Astrocyte of the hippocampus (primary cell): ENCODE results near the gene ZNF316.
A peak's percentile ranks its signal among the peaks of the same experiment; 100 is the strongest.
"Not testable (repeated sequence)": the region's sequence is repeated elsewhere in the genome, so short reads cannot be mapped to it uniquely, and the experiment has no call there.

Experiments used
- DNase-seq: peaks from one replicate; pipeline ENCODE4 v3.0.0; 2011; ENCODE audit warnings: low read depth, low spot score

Gene ZNF316

DNA sequence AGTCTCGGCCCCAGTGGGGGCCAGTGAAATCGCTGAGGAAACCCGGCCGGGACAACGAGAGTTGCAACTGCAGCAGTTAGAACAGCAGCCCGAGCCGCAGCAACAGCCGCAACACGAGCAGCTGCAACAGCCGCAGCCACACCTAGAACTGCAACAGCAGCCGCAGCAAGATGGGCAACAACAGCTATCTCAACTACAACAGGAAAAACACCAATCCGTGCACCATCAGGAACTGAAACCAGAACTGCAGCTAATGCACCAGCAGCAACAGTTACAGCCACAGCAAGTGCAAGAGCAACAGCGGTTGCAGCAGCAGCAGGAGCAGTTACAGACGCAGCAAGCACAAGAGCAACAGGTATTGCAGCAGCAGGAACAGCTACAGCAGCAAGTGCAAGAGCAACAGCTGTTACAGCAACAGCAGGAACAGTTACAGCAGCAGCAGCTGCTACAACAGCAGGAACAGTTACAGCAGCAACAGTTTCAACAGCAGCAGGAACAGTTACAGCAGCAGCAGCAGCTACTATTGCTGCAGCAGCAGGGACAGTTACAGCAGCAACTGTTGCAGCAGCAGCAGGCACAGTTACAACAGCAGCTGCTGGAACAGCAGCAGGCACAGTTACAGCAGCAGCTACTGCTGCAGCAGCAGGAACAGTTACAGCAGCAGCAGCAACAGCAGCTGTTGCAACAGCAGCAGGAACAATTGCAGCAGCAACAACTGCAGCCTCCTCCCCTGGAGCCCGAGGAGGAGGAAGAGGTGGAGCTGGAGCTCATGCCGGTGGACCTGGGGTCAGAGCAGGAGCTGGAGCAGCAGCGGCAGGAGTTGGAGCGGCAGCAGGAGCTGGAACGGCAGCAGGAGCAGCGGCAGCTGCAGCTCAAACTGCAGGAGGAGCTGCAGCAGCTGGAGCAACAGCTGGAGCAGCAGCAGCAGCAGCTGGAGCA, 15.7 kb upstream of the ZNF316 start:
- DNase-seq: no peak

- no peak for DNase-seq
Measured at GRCh38 chr7:6622134-6622710, 14.9 kb upstream of the ZNF316 start.

- DNase-seq: no peak
Measured at GRCh38 chr7:6623589-6624245, 13.4 kb upstream of the ZNF316 start.

GRCh38 chr7:6624246-6624611, 12.9 kb upstream of the ZNF316 start:
- no peak for DNase-seq

- no peak for DNase-seq
Measured at GRCh38 chr7:6628045-6628444, 9.1 kb upstream of the ZNF316 start.

DNA sequence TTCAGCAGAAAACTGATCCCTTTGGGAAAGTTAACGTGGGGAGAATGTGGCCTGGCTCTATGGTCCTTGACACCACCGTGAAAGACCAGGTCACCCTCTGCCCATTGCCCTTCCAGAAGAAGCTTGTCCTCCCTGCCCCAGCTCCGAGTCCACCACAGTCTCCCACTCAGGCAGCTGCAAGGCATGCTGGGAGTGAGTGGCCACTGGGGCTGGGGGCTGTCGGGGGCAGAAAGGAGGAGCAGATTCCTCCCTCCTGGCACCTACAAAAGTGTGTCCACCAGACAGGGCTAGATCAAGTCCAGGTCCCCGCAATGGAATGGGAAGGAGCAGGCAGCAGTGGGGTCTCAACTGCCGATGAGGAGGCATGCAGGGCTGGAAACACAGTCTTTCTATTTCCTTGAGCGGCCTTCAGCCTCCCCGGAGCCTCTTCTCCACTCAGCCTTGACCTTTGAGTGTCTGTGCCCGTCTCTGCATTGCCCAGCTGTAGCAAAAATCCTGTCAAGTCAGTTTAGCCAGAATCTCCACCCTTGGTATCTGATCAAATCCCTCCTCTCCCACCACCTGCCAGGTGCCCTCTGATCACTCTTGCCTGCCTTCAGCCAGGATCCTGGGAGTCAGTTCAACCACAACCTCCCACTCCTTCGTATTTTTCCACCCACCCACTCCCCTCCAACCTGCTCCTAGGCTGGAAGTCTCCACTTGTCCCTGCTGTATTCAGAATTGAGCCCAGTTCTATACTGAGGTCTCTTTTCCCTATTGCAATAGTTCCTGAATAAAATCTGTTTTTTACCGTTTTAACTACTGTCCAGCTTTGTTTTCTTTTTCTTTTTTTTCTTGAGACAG, 6.9 kb upstream of the ZNF316 start:
- DNase-seq: no peak

- no peak for DNase-seq
Measured at GRCh38 chr7:6631605-6632004, 5.5 kb upstream of the ZNF316 start.

DNA sequence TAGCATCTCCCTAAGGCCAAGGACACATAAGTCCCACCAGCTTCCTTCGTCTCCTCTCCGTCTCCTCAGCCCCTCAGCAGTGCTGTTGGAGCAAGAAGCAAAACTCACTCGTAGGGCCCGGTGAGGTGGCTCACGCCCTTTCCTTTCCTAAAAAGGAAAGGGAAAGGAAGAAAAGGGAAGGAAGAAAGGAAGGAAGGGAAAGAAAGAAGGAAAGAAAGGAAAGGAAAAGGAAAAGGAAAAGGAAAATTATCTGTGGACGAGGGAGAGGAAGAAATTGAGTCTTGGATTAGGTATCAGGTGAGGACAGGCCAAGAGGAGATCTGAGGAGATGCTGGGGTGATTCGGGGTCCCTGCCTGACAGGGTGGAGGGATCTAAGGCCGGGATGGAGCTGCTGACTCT, 3.1 kb upstream of the ZNF316 start:
- DNase-seq: no peak

- DNase-seq: not testable (repeated sequence)
Measured at GRCh38 chr7:6634971-6635370, 2.1 kb upstream of the ZNF316 start.

- DNase-seq: peak; percentile 61
Measured at GRCh38 chr7:6637544-6638229, 569 bp downstream of the ZNF316 start.

DNA sequence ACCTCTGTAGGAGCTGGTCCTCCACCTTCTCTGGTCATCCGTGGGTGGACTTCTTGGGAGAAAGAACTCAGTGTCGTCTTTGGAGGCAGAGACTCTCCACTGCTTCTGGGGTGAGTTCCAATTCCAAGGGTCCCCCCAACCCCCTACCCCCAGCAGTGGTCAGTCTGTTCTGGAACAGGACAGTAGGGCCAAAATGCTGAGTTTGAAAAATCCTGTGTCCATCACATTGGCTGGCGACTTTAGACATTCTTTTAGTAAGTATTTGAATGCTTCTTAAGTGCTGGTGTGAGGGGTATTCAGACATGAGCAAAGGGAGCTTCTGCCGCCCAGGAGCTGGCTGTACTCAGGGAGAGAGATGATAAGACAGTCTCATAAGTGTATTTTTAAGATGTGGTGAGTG, 1.9 kb downstream of the ZNF316 start:
- DNase-seq: no peak

- no peak for DNase-seq
Measured at GRCh38 chr7:6639627-6640026, 2.5 kb downstream of the ZNF316 start.

- peak; percentile 16 for DNase-seq
Measured at GRCh38 chr7:6640246-6640721, 3.2 kb downstream of the ZNF316 start.

DNA sequence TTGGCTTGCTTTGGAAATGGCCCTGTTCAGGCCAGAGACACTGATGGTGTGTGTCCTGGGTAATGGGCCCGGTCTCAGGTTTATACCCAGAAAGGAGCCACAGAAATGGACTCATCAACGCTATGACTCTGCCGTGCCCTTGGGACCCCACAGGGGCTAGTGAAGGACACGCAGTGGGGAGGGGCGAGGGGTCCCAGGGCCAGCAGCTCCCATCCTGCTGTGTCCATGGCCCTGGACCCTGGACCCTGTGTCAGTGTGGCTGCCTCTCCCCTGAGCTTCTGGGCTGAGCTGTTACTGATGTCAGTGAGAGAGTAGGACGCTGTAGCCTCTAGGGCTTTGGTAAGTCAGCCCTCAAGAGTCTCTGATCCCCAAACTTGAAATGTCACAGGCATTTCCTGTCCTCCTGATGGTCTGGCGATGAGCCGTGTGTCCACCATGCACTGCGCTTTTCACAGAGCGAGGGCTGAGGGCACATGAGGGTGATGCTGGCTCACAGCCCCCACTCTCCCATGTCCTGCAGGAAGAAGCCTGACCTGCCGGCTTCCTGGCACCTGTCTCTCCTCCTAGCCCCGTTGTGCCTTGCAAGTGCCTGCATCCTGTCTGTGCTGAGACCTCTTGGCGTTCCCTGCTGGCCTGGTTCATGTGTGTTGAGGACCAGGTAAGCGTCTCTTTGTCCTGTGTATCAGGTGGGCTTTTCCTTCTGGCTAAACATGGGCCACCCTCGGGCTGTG, 4.4 kb downstream of the ZNF316 start:
- DNase-seq: no peak

DNA sequence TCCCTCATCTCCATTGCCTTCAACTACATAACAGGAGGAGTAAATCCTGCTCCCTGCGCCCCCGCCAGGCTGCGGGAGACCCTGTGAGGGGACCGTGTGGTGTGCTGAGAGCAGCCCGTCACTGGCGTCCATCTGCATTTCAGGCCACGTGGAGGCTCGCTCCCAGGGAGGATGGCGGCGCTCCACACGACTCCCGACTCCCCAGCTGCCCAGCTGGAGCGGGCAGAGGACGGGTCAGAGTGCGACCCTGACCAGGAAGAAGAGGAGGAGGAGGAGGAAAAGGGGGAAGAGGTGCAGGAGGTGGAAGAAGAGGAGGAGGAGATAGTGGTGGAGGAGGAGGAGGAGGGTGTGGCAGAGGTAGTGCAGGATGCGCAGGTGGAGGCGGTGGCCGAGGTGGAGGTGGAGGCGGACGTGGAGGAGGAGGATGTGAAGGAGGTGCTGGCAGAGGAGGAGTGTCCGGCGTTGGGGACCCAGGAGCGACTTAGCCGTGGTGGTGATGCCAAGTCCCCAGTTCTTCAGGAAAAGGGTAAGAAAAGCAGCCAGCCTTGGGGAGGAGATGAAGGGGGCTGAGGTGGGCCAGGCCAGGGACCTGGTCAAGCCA, 5.2 kb downstream of the ZNF316 start:
- DNase-seq: no peak

DNA sequence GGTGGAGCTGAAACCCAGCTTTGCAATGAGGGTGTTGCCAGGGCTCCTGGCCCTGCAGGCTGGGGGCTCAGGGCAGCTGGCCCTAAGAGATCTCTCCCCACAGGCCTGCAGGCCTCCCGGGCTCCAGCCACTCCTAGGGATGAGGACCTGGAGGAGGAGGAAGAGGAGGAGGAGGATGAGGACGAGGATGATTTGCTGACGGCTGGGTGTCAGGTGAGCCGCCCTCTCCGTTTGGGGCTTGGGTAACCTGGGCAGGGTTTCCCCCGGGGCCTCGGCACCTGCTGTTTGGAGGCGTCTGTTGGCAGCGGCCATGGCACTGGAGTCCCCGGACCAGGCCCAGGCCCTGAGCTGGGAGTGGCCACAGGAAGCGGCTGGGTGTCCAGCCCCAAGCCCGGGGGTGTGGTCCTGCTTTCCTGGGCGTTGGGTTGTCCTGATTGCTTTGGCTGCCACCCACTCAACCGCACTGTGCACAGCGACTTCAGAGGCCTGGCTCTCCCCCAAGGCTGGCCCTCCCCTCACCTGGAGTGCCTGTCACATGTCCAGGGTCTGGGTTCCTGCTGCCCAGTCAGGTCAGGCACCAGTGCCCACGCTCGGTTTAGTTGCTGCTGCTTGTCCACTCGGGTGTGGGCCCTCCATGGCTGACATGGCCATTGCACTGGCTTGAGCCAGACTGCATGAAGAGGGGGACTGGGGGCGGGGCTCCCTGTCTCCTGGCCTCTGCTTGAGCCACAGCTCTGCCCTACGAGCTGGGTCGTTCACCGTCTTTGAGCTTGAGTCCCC, 5.9 kb downstream of the ZNF316 start:
- DNase-seq: no peak

GRCh38 chr7:6643915-6644625, 7.0 kb downstream of the ZNF316 start:
- no peak for DNase-seq

DNA sequence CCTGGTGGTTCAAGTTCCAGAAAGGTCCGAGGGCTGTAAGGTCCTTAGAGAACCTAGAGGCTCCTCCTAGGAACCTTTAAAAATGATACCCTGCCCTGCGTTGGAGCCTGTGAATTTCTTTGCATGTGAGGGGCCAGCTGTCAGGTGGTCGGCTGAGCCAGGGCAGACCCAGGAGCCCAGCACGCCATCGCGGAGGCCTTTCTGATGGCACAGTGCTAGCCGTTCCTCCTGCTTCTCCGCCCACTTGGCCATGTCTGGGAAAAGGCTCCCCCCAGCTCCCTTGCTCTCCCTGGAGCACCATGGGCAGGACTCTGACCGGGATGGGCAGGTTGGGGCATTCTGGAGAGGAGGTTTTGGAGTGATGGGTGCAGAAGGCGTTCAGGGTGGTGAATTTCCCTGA, 7.6 kb downstream of the ZNF316 start:
- no peak for DNase-seq

DNA sequence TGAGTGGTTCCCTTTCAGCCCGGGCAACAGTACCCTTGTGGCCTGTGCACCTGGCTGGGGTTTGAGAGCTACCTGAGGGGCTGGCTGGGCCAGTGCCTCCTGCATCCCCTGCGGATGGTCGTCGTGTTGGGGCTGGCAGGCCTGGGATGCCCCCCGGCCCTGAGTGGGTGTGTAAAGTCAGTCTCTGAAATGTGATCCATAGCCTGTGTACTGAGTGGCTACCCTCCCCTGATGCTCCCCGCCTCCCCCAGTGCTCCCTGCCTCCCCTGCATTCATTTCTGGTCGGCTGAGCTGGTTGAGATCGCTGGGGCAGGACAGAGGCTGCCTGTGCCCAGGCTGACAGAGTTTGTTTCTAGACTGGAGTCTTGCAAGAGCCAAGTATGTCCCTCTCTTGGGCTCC, 9.3 kb downstream of the ZNF316 start:
- no peak for DNase-seq
